HepG2 (cell line): Measurements from ENCODE around the gene BABAM2. TPM values are rescaled to one million over a fixed set of nuclear protein-coding genes. Genes with fewer than 3 reads are reported as not detected.

Experiments
- ATAC-seq: fragments of 200-7000 bp; cut with Tn5 transposase; 3 replicates; pipeline ENCODE4 v1.9.1; 2020; ENCODE audit warnings: mild to moderate bottlenecking, moderate library complexity
- BruUV-seq: library from RNA; stranded (reverse); fragments of 400-500 nt; replicated peaks from 2 replicates; lab custom pipeline; 2021; lab: Mats Ljungman, UMichigan
- CTCF ChIA-PET: fragments of 300-600 bp; formaldehyde crosslinking; extraction: SDS; loops from one replicate; lab custom pipeline; 2021; ENCODE audit warnings: low total read pairs, inconsistent platforms, low intra/inter-chr PET ratio; lab: Yijun Ruan, JAX
- POLR2A ChIA-PET: fragments of 350-600 bp; sonication (Branson Sonifier 250); formaldehyde crosslinking; loops from one replicate; lab custom pipeline; 2020; ENCODE audit warnings: antibody characterized with exemption, inconsistent platforms; lab: Yijun Ruan, JAX
- DNase-seq: peaks from one replicate; pipeline ENCODE4 v3.0.0-alpha.2; 2015; ENCODE audit warnings: low spot score
- FAIRE-seq: peaks from 3 replicates; lab custom pipeline; 2011; peaks lifted over from hg19 to GRCh38; lab: Jason Lieb, UNC
- H2AFZ ChIP-seq: one replicate; pipeline ENCODE4 v1.6.1; 2011; ENCODE audit warnings: low read length, inconsistent platforms
- H3K27ac ChIP-seq: fragments of 300-600 bp; 3 replicates; pipeline ENCODE4 v1.8.0; 2011; ENCODE audit warnings: mixed run types, mild to moderate bottlenecking, mixed read lengths, low read length, inconsistent platforms; ENCODE audit not compliant: insufficient read depth; ENCODE audit errors: extremely low read length
- H3K27me3 ChIP-seq, 2 experiments: fragments of 200-600 bp in 1 of 2; 2 replicates in 1 of 2; 3 replicates in 1 of 2; pipeline versions ENCODE4 v1.6.0 to v1.8.0; 2011; ENCODE audit warnings: low read length in 2 of 2, mild to moderate bottlenecking in 2 of 2, moderate library complexity in 2 of 2, inconsistent platforms in 1 of 2; ENCODE audit not compliant: insufficient read depth in 2 of 2, control insufficient read depth in 1 of 2
- H3K36me3 ChIP-seq, 2 experiments: fragments of 200-600 bp in 1 of 2; replicated peaks in 1 of 2; 2 replicates in 1 of 2; 3 replicates in 1 of 2; pipeline versions ENCODE4 v1.5.1 to v1.8.0; 2011; ENCODE audit warnings: low read length in 2 of 2, inconsistent platforms in 1 of 2; ENCODE audit not compliant: insufficient read depth in 2 of 2, control insufficient read depth in 1 of 2
- H3K4me1 ChIP-seq: 2 replicates; pipeline ENCODE4 v1.5.1; 2012; ENCODE audit warnings: low read length, inconsistent platforms; ENCODE audit not compliant: insufficient read depth
- H3K4me2 ChIP-seq: 2 replicates; pipeline ENCODE4 v1.6.0; 2011; ENCODE audit warnings: low read depth, low read length, inconsistent platforms
- H3K4me3 ChIP-seq, 3 experiments: fragments of 200-600 bp in 1 of 3; sonication (generic), shearing (Covaris generic) in 1 of 3; replicated peaks in 1 of 3; 2 replicates each; pipeline ENCODE4 v1.5.1; 2011 to 2016; ENCODE audit warnings: low read length in 3 of 3, inconsistent platforms in 2 of 3, low read depth in 2 of 3, mild to moderate bottlenecking in 2 of 3, control low read depth in 1 of 3, mixed read lengths in 1 of 3; ENCODE audit not compliant: insufficient read depth in 1 of 3
- H3K79me2 ChIP-seq: one replicate; pipeline ENCODE4 v1.6.1; 2011; ENCODE audit warnings: low read length, inconsistent platforms; ENCODE audit not compliant: insufficient read depth
- H3K9ac ChIP-seq: 2 replicates; pipeline ENCODE4 v1.6.0; 2011; ENCODE audit warnings: mild to moderate bottlenecking, low read depth, low read length, inconsistent platforms; ENCODE audit not compliant: insufficient read depth
- H3K9me3 ChIP-seq: 2 replicates; pipeline ENCODE4 v1.5.1; 2012; ENCODE audit warnings: mild to moderate bottlenecking, low read length
- H4K20me1 ChIP-seq: 2 replicates; pipeline ENCODE4 v1.6.0; 2011; ENCODE audit warnings: inconsistent platforms, mild to moderate bottlenecking, low read length, moderate library complexity; ENCODE audit not compliant: insufficient read depth
- KDM6A ChIP-seq: IDR thresholded peaks from 2 replicates; pipeline ENCODE4 v1.6.1; 2016; ENCODE audit warnings: low read depth
- MED13 ChIP-seq: sonication (generic); formaldehyde crosslinking; IDR thresholded peaks from 2 replicates; pipeline ENCODE4 v1.5.0; 2020; ENCODE audit warnings: missing genetic modification reagents
- RELA ChIP-seq: sonication (generic); formaldehyde crosslinking; IDR thresholded peaks from 2 replicates; pipeline ENCODE4 v1.4.0; 2020; ENCODE audit warnings: missing genetic modification reagents
- ZNF543 ChIP-seq: sonication (generic); formaldehyde crosslinking; IDR thresholded peaks from 2 replicates; pipeline ENCODE4 v1.4.0; 2020; ENCODE audit warnings: mild to moderate bottlenecking, missing genetic modification reagents
- WGBS: methylation state at CpG from one replicate; pipeline ENCODE4 v1.1.6; 2017; ENCODE audit warnings: low lambda C conversion rate; 5-methylcytosine and 5-hydroxymethylcytosine counted together
- in situ Hi-C: cut with HindIII; loops from 2 replicates; pipeline ENCODE4 v1.10.0; 2017; ENCODE audit warnings: low pct_unique_long_range_greater_than_20kb; ENCODE audit not compliant: extremely low pct_ligation_motif_present
- intact Hi-C: fragments of 100-400 bp; cut with micrococcal nuclease; formaldehyde crosslinking; loops from one replicate; pipeline ENCODE4 v1.10.0; 2022; ENCODE audit not compliant: unreplicated experiment
- polyA plus RNA-seq, 8 experiments: library from polyadenylated mRNA; depleted of rRNA in 3 of 8; stranded (reverse) in 7 of 8; unstranded in 1 of 8; fragments of >200 nt; fragmentation: Illumina TruSeq in 4 of 8; extraction: Trizol in 4 of 8; gene quantifications; 2 replicates each; pipeline versions ENCODE4 v1.2.1 to v1.2.3, GENCODE V29; 2011 to 2016; ENCODE audit warnings: low read depth in 4 of 8, missing spikeins in 1 of 8, mixed read lengths in 1 of 8; ENCODE audit not compliant: insufficient read depth in 1 of 8
- total RNA-seq, 5 experiments: library from RNA; depleted of rRNA; stranded (reverse); fragments of >200 nt; fragmentation: Illumina TruSeq; extraction: Trizol; gene quantifications; 2 replicates each; pipeline ENCODE4 v1.2.3, GENCODE V29; 2016; ENCODE audit warnings: low read depth in 1 of 5
- TF ChIP-seq, protein P1 (sequence below): sonication (generic); formaldehyde crosslinking; IDR thresholded peaks from 2 replicates; pipeline ENCODE4 v1.4.0; 2020; ENCODE audit warnings: missing genetic modification reagents, borderline replicate concordance
- TF ChIP-seq, protein P2 (sequence below): sonication (generic); formaldehyde crosslinking; IDR thresholded peaks from 2 replicates; pipeline ENCODE4 v1.4.0; 2020; ENCODE audit warnings: mild to moderate bottlenecking, missing genetic modification reagents

BABAM2 gene
- total and polyA plus RNA-seq, 2 of the 13 experiments (the other 11 are each of a cell fraction or from before 2014, with no cell fraction given) = 24.9 to 28.0 TPM

DNA sequence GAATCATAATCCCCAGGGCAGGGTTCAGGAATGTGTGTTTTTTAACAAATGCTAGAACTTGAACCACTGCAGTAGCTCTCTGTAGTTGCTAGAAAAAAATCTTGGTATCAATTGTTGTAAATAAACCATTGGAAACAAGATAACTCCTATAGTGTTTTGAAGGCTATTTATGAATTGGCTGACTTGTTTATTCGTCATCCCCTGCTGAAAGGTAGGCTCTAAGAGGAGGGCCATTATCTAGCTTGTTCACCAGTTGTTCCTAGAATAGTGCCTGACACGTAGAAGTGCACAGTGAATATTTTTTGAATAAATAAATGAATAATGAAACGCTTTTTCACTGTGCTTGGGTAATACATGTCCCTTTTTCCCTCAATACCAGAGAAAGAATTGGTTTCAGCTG lies 211.4 kb downstream of the BABAM2 start:
- Histone ChIP-seq H3K27me3 (no peaks in the 10 kb centered on the region), H2AFZ (no peak overlapping the region), H3K36me3 (no peaks in the 10 kb centered on the region)
- WGBS = 92% methylated on average over 3 of the region's 3 CpGs
- POLR2A ChIA-PET = no interaction called here
- TF ChIP-seq MED13 (CRISPR knock-in tag) (no peak), KDM6A (CRISPR knock-in tag) (no peak), ZNF543 (no peak), RELA (CRISPR knock-in tag) (no peak)
- TF ChIP-seq, protein P1, sequence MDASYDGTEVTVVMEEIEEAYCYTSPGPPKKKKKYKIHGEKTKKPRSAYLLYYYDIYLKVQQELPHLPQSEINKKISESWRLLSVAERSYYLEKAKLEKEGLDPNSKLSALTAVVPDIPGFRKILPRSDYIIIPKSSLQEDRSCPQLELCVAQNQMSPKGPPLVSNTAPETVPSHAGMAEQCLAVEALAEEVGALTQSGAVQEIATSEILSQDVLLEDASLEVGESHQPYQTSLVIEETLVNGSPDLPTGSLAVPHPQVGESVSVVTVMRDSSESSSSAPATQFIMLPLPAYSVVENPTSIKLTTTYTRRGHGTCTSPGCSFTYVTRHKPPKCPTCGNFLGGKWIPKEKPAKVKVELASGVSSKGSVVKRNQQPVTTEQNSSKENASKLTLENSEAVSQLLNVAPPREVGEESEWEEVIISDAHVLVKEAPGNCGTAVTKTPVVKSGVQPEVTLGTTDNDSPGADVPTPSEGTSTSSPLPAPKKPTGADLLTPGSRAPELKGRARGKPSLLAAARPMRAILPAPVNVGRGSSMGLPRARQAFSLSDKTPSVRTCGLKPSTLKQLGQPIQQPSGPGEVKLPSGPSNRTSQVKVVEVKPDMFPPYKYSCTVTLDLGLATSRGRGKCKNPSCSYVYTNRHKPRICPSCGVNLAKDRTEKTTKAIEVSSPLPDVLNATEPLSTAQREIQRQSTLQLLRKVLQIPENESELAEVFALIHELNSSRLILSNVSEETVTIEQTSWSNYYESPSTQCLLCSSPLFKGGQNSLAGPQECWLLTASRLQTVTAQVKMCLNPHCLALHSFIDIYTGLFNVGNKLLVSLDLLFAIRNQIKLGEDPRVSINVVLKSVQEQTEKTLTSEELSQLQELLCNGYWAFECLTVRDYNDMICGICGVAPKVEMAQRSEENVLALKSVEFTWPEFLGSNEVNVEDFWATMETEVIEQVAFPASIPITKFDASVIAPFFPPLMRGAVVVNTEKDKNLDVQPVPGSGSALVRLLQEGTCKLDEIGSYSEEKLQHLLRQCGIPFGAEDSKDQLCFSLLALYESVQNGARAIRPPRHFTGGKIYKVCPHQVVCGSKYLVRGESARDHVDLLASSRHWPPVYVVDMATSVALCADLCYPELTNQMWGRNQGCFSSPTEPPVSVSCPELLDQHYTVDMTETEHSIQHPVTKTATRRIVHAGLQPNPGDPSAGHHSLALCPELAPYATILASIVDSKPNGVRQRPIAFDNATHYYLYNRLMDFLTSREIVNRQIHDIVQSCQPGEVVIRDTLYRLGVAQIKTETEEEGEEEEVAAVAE (CRISPR knock-in tag) = no peak
- TF ChIP-seq, protein P2, sequence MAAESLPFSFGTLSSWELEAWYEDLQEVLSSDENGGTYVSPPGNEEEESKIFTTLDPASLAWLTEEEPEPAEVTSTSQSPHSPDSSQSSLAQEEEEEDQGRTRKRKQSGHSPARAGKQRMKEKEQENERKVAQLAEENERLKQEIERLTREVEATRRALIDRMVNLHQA (CRISPR knock-in tag) = no peak
- TF ChIP-seq, all 625 proteins: peak for 0
- Histone ChIP-seq H3K9me3 (no peaks in the 10 kb centered on the region), H3K4me1 (no peaks in the 10 kb centered on the region), H3K4me3 (no peak overlapping the region), H3K79me2 (no peaks in the 10 kb centered on the region), H3K4me2 (no peak overlapping the region), H4K20me1 (no peaks in the 10 kb centered on the region), H3K27ac (no peak overlapping the region), H3K9ac (no peak overlapping the region)
- ATAC-seq (no peak), DNase-seq (no peak), FAIRE-seq (no peak)
- in situ Hi-C loops (no loop called here), intact Hi-C loops (no loop called here)
- no TSS peak for BruUV-seq
- CTCF ChIA-PET = no interaction called here
